Measurements from ENCODE around the gene TEDC1. TPM values are rescaled to one million over a fixed set of nuclear protein-coding genes. Genes with fewer than 3 reads are reported as not detected.

Gene TEDC1
- total RNA-seq, 4 donors from 2014 or later: 5.5 to 20.4 (median 14.2) TPM

DNA sequence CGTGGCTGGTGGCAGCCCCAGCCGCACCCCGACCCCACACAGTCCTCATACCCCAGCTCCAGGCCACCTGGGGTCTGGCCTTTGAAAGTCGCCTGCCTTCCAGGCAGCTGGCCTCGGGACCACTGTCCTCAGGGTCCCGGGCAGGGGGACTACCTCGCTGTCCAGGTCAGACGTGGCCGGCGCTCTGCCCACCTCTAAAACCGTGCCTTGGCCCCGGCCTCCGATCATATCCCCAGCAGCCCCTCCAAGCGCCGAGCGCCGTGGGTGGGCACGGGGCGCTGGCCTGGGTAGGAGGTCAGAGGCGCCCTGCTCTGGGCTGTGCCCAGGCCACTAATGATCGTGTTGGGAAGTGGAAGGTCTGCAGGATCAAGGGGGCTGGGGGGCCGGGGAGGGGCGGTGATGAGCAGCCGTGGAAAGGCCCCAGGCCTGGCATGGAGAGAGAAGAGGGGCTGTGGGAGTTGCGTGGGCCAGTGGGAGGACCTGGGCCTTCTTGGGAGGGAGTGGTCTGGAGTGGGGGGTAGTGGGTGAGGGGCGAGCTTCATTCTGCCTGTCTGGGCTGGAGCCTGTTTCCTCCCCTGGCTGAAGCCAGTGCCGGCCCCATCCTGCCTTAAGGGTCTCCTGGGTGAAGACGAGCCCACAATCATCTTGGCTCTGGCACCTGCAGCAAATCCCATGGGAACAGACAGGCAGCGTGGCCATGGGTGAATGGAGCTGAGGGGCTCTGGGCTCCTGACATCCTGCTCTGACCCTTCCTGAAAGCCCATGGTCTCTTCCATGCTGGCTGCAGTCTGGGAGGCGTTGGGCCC lies 40.2 kb downstream of the TEDC1 start:
- Histone ChIP-seq H3K27ac (no peak overlapping the region), H3K4me3 (no peak overlapping the region), H3K4me1 (peaks cover 0 to 27% (median 21%) of the 10 kb centered on the region in 4 donors), H3K27me3 (peaks cover 0 to 9% of the 10 kb centered on the region in 2 donors), H3K9me3 (no peaks in the 10 kb centered on the region), H3K36me3 (peaks cover 0 to 33% (median 0%) of the 10 kb centered on the region in 3 donors)
- TF ChIP-seq EP300 (IDR thresholded peaks at IDR 0.05) (no peak), POLR2A (IDR thresholded peaks at IDR 0.05) (no peak)
- TF ChIP-seq, protein P1, sequence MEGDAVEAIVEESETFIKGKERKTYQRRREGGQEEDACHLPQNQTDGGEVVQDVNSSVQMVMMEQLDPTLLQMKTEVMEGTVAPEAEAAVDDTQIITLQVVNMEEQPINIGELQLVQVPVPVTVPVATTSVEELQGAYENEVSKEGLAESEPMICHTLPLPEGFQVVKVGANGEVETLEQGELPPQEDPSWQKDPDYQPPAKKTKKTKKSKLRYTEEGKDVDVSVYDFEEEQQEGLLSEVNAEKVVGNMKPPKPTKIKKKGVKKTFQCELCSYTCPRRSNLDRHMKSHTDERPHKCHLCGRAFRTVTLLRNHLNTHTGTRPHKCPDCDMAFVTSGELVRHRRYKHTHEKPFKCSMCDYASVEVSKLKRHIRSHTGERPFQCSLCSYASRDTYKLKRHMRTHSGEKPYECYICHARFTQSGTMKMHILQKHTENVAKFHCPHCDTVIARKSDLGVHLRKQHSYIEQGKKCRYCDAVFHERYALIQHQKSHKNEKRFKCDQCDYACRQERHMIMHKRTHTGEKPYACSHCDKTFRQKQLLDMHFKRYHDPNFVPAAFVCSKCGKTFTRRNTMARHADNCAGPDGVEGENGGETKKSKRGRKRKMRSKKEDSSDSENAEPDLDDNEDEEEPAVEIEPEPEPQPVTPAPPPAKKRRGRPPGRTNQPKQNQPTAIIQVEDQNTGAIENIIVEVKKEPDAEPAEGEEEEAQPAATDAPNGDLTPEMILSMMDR (IDR thresholded peaks at IDR 0.05): no peak
- no peak for DNase-seq (ENCODE audit: low spot score in 2 of 2)
- WGBS, 2 donors: 83 to 91% methylated on average over 24 to 29 of the region's 30 CpGs

DNA sequence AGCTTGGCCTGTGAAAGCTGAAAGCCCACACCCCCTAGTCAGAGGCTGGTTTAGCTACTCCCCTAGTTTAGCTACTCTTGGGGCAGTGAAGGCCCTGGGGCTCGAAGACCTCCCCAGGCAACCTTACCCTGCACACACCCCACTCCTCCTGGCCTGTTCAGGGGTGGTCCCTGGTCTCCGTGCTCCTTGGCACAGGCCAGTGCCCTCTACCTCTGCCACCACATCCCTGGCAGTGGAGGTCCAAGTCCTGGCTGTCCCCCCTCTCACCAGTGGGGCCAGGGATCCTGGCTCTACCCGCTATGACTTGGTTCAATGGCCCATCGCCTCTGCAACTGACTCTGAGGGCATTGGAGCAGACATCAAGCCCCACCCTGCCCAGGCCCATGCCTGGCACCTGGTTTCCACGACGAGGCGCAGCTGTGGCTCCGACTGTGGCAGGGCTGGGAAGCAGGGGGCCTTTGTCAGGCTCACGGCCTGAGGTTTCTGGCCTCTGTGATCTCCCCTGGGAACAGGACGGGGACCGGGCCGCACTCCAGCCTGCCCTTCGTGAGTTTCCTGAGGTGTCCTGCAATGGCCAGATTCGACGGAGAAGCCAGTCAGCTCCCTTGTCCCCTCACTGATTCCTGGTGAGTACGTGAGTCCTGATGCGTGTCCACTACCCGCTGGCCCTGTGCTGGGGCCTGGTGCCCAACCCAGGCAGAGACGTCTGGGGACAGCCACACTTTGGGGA lies 41.0 kb downstream of the TEDC1 start:
- H3K27me3 ChIP-seq: peaks cover 0 to 6% of the 10 kb centered on the region in 2 donors
- TF ChIP-seq POLR2A (IDR thresholded peaks at IDR 0.05) (no peak), EP300 (IDR thresholded peaks at IDR 0.05) (no peak)
- TF ChIP-seq, protein P1 (IDR thresholded peaks at IDR 0.05): no peak
- WGBS, 2 donors: 83 to 89% methylated on average over 16 to 19 of the region's 19 CpGs
- peaks cover 0 to 33% (median 0%) of the 10 kb centered on the region in 3 donors for H3K36me3 ChIP-seq
- no peak overlapping the region for H3K4me3 ChIP-seq
- H3K27ac ChIP-seq: no peak overlapping the region
- H3K9me3 ChIP-seq: no peaks in the 10 kb centered on the region
- H3K4me1 ChIP-seq: peaks cover 0 to 22% (median 16%) of the 10 kb centered on the region in 4 donors
- DNase-seq (ENCODE audit: low spot score in 2 of 2): no peak

DNA sequence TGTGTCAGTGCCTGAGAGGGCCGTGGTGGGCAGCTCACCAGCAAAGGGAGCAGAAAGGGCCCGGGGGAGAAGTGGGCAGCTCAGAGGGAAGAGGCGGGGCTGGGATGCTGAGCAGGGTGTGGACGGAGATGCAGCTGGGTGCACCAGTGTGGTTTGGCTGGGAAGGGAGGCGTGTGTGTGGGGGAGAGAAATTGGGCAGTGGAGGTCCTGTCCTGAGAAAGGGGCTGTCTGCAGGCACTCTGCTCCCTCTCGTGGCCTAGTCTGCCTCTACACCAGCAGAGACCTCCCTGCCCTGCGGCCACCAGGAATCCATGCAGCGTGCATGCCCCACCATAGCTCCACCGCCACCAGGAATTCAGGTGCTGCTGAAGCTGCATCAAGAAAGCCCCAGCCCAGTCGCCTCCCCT lies 41.7 kb downstream of the TEDC1 start:
- peaks cover 0 to 8% of the 10 kb centered on the region in 2 donors for H3K27me3 ChIP-seq
- peaks cover 0 to 33% (median 0%) of the 10 kb centered on the region in 3 donors for H3K36me3 ChIP-seq
- no peak overlapping the region for H3K4me3 ChIP-seq
- 46 to 57% methylated on average over 10 of the region's 10 CpGs for WGBS, 2 donors
- H3K4me1 ChIP-seq: peaks cover 0 to 17% (median 9%) of the 10 kb centered on the region in 4 donors
- TF ChIP-seq, protein P1 (IDR thresholded peaks at IDR 0.05): peak in 2 of 5 experiments; percentile 7 to 16
- no peak for TF ChIP-seq POLR2A (IDR thresholded peaks at IDR 0.05)
- DNase-seq (ENCODE audit: low spot score in 2 of 2): no peak
- H3K9me3 ChIP-seq: no peaks in the 10 kb centered on the region
- H3K27ac ChIP-seq: no peak overlapping the region

DNA sequence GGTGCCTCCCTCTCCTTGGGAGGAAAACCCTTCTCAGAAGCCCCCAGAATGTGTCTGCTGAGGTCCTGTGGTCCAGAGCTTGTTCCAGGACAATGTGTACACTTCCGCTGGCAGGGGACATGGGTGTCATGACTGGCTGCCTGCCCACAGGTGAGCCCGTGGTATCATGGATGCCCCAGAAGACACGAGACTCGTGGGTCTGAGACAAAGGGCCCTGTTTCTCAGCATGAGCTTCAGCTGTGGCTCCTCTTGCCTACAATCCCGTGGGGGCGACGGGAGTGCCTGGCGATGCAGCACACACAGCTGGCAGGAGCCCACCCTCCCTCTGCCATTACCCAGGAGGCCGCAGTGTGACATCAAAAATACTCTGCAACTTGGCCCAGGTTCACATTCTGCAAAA lies 42.3 kb downstream of the TEDC1 start:
- Histone ChIP-seq H3K27me3 (peaks cover 0 to 15% of the 10 kb centered on the region in 2 donors), H3K4me1 (peaks cover 0 to 16% (median 6%) of the 10 kb centered on the region in 4 donors), H3K27ac (no peak overlapping the region), H3K9me3 (no peaks in the 10 kb centered on the region), H3K4me3 (no peak overlapping the region), H3K36me3 (peaks cover 0 to 33% (median 0%) of the 10 kb centered on the region in 3 donors)
- TF ChIP-seq, protein P1 (IDR thresholded peaks at IDR 0.05): no peak
- TF ChIP-seq POLR2A (IDR thresholded peaks at IDR 0.05) (no peak), EP300 (IDR thresholded peaks at IDR 0.05) (no peak)
- 78 to 79% methylated on average over 8 to 9 of the region's 9 CpGs for WGBS, 2 donors
- no peak for DNase-seq (ENCODE audit: low spot score in 2 of 2)
